Measurements from ENCODE around the gene DPF3. TPM values are rescaled to one million over a fixed set of nuclear protein-coding genes. Genes with fewer than 3 reads are reported as not detected.

DPF3 gene
- total and polyA plus RNA-seq, 8 donors = 1.4 to 3.6 (median 1.9) TPM

- intact Hi-C loops (cut with DNase I) = no loop called here
- Histone ChIP-seq H3K9me3 (no peaks in the 10 kb centered on the region), H3K4me1 (no peaks in the 10 kb centered on the region), H3K4me3 (no peak overlapping the region), H3K27me3 (no peaks in the 10 kb centered on the region), H3K27ac (no peak overlapping the region), H3K36me3 (no peaks in the 10 kb centered on the region)
- ATAC-seq (no peak), DNase-seq (no peak)
- TF ChIP-seq, protein P1, sequence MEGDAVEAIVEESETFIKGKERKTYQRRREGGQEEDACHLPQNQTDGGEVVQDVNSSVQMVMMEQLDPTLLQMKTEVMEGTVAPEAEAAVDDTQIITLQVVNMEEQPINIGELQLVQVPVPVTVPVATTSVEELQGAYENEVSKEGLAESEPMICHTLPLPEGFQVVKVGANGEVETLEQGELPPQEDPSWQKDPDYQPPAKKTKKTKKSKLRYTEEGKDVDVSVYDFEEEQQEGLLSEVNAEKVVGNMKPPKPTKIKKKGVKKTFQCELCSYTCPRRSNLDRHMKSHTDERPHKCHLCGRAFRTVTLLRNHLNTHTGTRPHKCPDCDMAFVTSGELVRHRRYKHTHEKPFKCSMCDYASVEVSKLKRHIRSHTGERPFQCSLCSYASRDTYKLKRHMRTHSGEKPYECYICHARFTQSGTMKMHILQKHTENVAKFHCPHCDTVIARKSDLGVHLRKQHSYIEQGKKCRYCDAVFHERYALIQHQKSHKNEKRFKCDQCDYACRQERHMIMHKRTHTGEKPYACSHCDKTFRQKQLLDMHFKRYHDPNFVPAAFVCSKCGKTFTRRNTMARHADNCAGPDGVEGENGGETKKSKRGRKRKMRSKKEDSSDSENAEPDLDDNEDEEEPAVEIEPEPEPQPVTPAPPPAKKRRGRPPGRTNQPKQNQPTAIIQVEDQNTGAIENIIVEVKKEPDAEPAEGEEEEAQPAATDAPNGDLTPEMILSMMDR (IDR thresholded peaks at IDR 0.05) = no peak
These were observed 84.8 kb downstream of the DPF3 start for GRCh38 chr14:72809063-72809462.

DNA sequence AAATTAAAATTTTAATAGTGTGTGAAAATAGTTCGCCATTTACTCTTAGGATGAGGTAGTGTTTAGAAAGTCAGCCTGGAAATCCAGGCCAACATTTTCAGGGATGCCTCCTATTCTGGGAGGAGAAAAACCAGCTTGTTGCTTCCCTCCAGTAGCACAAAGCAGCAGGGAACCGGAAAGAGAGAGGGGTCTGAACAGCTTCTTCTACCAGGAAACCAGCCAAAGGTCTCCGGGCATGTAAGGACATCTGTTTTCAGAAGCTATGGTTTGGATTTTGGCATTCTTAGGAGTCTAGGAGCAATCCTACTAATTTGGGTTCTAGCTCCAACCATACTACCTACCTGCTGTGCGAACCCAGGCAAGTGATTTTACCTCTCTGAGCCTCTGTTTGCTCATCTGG is 85.3 kb downstream of the DPF3 start:
- H3K9me3 ChIP-seq = no peaks in the 10 kb centered on the region
- intact Hi-C loops (cut with DNase I) = no loop called here
- no peaks in the 10 kb centered on the region for H3K36me3 ChIP-seq
- H3K4me3 ChIP-seq = no peak overlapping the region
- no peaks in the 10 kb centered on the region for H3K27me3 ChIP-seq
- ATAC-seq (no peak), DNase-seq (peak in 1 of 4 donors; percentile 28)
- TF ChIP-seq, protein P1 (IDR thresholded peaks at IDR 0.05) = no peak
- no peak overlapping the region for H3K27ac ChIP-seq
- H3K4me1 ChIP-seq = no peaks in the 10 kb centered on the region

- Histone ChIP-seq H3K4me3 (no peak overlapping the region), H3K27ac (no peak overlapping the region), H3K27me3 (no peaks in the 10 kb centered on the region), H3K36me3 (no peaks in the 10 kb centered on the region), H3K9me3 (no peaks in the 10 kb centered on the region), H3K4me1 (no peaks in the 10 kb centered on the region)
- intact Hi-C loops (cut with DNase I) = no loop called here
- TF ChIP-seq, protein P1 (IDR thresholded peaks at IDR 0.05) = no peak
- no peak for ATAC-seq
- no peak for DNase-seq
These were observed 91.3 kb downstream of the DPF3 start for GRCh38 chr14:72802588-72802946.

GRCh38 chr14:72801836-72802587 is 91.9 kb downstream of the DPF3 start:
- intact Hi-C loops (cut with DNase I) = no loop called here
- H3K27ac ChIP-seq = no peak overlapping the region

GRCh38 chr14:72801381-72801812 is 92.5 kb downstream of the DPF3 start:
- DNase-seq = no peak
- Histone ChIP-seq H3K4me1 (no peaks in the 10 kb centered on the region), H3K36me3 (no peaks in the 10 kb centered on the region), H3K9me3 (no peaks in the 10 kb centered on the region), H3K4me3 (no peak overlapping the region), H3K27ac (no peak overlapping the region), H3K27me3 (no peaks in the 10 kb centered on the region)
- TF ChIP-seq, protein P1 (IDR thresholded peaks at IDR 0.05) = no peak
- intact Hi-C loops (cut with DNase I) = no loop called here
- no peak for ATAC-seq

More at GRCh38 chr14:72801836-72802587, 91.9 kb downstream of the DPF3 start:
- ATAC-seq = no peak
- no peaks in the 10 kb centered on the region for H3K9me3 ChIP-seq
- H3K4me1 ChIP-seq = no peaks in the 10 kb centered on the region
- no peaks in the 10 kb centered on the region for H3K36me3 ChIP-seq
- H3K27me3 ChIP-seq = no peaks in the 10 kb centered on the region
- TF ChIP-seq, protein P1 (IDR thresholded peaks at IDR 0.05) = no peak
- no peak for DNase-seq
- H3K4me3 ChIP-seq = no peak overlapping the region

Data from left lung (tissue), 10 donors.